IMR-90 (cell line): Measurements from ENCODE around the gene ARHGEF10L. TPM values are rescaled to one million over a fixed set of nuclear protein-coding genes. Genes with fewer than 3 reads are reported as not detected.

ENCODE experiments used
- ATAC-seq: fragments of 200-7000 bp; cut with Tn5 transposase; 2 replicates; pipeline ENCODE4 v1.9.1; 2020; ENCODE audit warnings: low read depth, mild to moderate bottlenecking, moderate library complexity
- BruUV-seq: library from RNA; stranded (reverse); fragments of 400-500 nt; replicated peaks from 2 replicates; lab custom pipeline; 2021; lab: Mats Ljungman, UMichigan
- CTCF ChIA-PET: fragments of 300-600 bp; formaldehyde crosslinking; extraction: SDS; loops from one replicate; lab custom pipeline; 2021; ENCODE audit warnings: antibody characterized with exemption; lab: Yijun Ruan, JAX
- POLR2A ChIA-PET: fragments of 300-600 bp; sonication (Branson Sonifier 250); formaldehyde crosslinking; loops from one replicate; lab custom pipeline; 2022; ENCODE audit warnings: antibody characterized with exemption; ENCODE audit not compliant: unreplicated experiment; lab: Charles Lee
- DNase-seq: peaks from one replicate; pipeline ENCODE4 v3.0.0; 2013
- H2AFZ ChIP-seq: replicated peaks from 2 replicates; pipeline ENCODE3; 2013; ENCODE audit warnings: low read length, mild to moderate bottlenecking; ENCODE audit not compliant: poor library complexity
- H2AK5ac ChIP-seq: 2 replicates; pipeline ENCODE4 v1.6.1; 2013; ENCODE audit warnings: low read depth, low read length, inconsistent platforms
- H2AK9ac ChIP-seq: replicated peaks from 2 replicates; pipeline ENCODE3; 2013; ENCODE audit warnings: mild to moderate bottlenecking, low read depth, low read length, moderate library complexity; ENCODE audit not compliant: poor library complexity
- H2BK120ac ChIP-seq: 2 replicates; pipeline ENCODE4 v1.6.1; 2013; ENCODE audit warnings: low read depth, low read length, inconsistent platforms
- H2BK15ac ChIP-seq: 3 replicates; pipeline ENCODE4 v1.6.1; 2013; ENCODE audit warnings: low read depth, low read length, inconsistent platforms
- H2BK20ac ChIP-seq: 2 replicates; pipeline ENCODE4 v1.6.1; 2013; ENCODE audit warnings: low read depth, mild to moderate bottlenecking, inconsistent platforms, low read length, moderate library complexity
- H2BK5ac ChIP-seq: 2 replicates; pipeline ENCODE4 v1.6.1; 2013; ENCODE audit warnings: mild to moderate bottlenecking, low read depth, low read length, inconsistent platforms; ENCODE audit not compliant: poor library complexity, severe bottlenecking
- H3K14ac ChIP-seq: replicated peaks from 2 replicates; pipeline ENCODE4 v1.6.1; 2013; ENCODE audit warnings: low read depth, low read length, inconsistent platforms
- H3K18ac ChIP-seq: 2 replicates; pipeline ENCODE4 v1.6.1; 2013; ENCODE audit warnings: low read depth, low read length, control low read depth
- H3K23ac ChIP-seq: 2 replicates; pipeline ENCODE4 v1.6.1; 2013; ENCODE audit warnings: low read depth, low read length, inconsistent platforms
- H3K27ac ChIP-seq: 2 replicates; pipeline ENCODE4 v1.5.1; 2013; ENCODE audit warnings: mild to moderate bottlenecking, control low read depth, low read length; ENCODE audit not compliant: insufficient read depth
- H3K27me3 ChIP-seq: 2 replicates; pipeline ENCODE4 v1.6.1; 2013; ENCODE audit warnings: low read length; ENCODE audit not compliant: control insufficient read depth, insufficient read depth
- H3K36me3 ChIP-seq: 2 replicates; pipeline ENCODE4 v1.6.1; 2013; ENCODE audit warnings: low read length, mixed read lengths; ENCODE audit not compliant: control insufficient read depth, insufficient read depth
- H3K4ac ChIP-seq: 2 replicates; pipeline ENCODE4 v1.6.1; 2013; ENCODE audit warnings: low read depth, low read length, inconsistent platforms
- H3K4me1 ChIP-seq: 2 replicates; pipeline ENCODE4 v1.6.1; 2013; ENCODE audit warnings: low read length, mixed read lengths; ENCODE audit not compliant: control insufficient read depth, insufficient read depth
- H3K4me2 ChIP-seq: 2 replicates; pipeline ENCODE4 v1.6.1; 2013; ENCODE audit warnings: low read depth, mild to moderate bottlenecking, control low read depth, low read length, moderate library complexity
- H3K4me3 ChIP-seq: 2 replicates; pipeline ENCODE4 v1.5.1; 2013; ENCODE audit warnings: low read depth, mild to moderate bottlenecking, control low read depth, low read length, moderate library complexity; ENCODE audit not compliant: insufficient read depth
- H3K56ac ChIP-seq: 2 replicates; pipeline ENCODE4 v1.6.1; 2013; ENCODE audit warnings: low read length, inconsistent platforms; ENCODE audit not compliant: insufficient read depth; ENCODE audit errors: extremely low read depth
- H3K79me1 ChIP-seq, 2 experiments: 2 replicates each; pipeline ENCODE4 v1.6.1; 2013; ENCODE audit warnings: low read length in 2 of 2, inconsistent platforms in 1 of 2, low read depth in 1 of 2
- H3K9ac ChIP-seq: 2 replicates; pipeline ENCODE4 v1.6.1; 2013; ENCODE audit warnings: low read depth, low read length, control low read depth
- H3K9me1 ChIP-seq: 2 replicates; pipeline ENCODE4 v1.6.1; 2013; ENCODE audit warnings: low read length, inconsistent platforms; ENCODE audit not compliant: insufficient read depth
- H3K9me3 ChIP-seq: 2 replicates; pipeline ENCODE4 v1.6.1; 2013; ENCODE audit warnings: low read length; ENCODE audit not compliant: control insufficient read depth, insufficient read depth
- H4K20me1 ChIP-seq: 2 replicates; pipeline ENCODE4 v1.6.1; 2013; ENCODE audit warnings: low read length, inconsistent platforms; ENCODE audit not compliant: insufficient read depth
- H4K5ac ChIP-seq: 2 replicates; pipeline ENCODE4 v1.6.1; 2013; ENCODE audit warnings: mild to moderate bottlenecking, low read depth, low read length, control low read depth
- H4K8ac ChIP-seq, 2 experiments: 2 replicates each; pipeline ENCODE4 v1.6.1; 2013; ENCODE audit warnings: low read depth in 2 of 2, low read length in 2 of 2, control low read depth in 1 of 2, inconsistent platforms in 1 of 2
- H4K91ac ChIP-seq: 2 replicates; pipeline ENCODE4 v1.6.1; 2013; ENCODE audit warnings: low read depth, low read length, inconsistent platforms; ENCODE audit not compliant: insufficient read depth
- BHLHE40 ChIP-seq: fragments of 150-350 bp; IDR thresholded peaks from 2 replicates; pipeline ENCODE4 v1.6.1; 2016; ENCODE audit warnings: mild to moderate bottlenecking, low read depth, low read length
- CEBPB ChIP-seq: IDR thresholded peaks from 2 replicates; pipeline ENCODE4 v1.6.1; 2012; ENCODE audit warnings: low read depth, low read length, improper control_type of control experiment
- CHD1 ChIP-seq: IDR thresholded peaks from 2 replicates; pipeline ENCODE4 v1.6.1; 2012; ENCODE audit warnings: low read depth, low read length, improper control_type of control experiment
- ELK1 ChIP-seq: fragments of 150-350 bp; IDR thresholded peaks from 2 replicates; pipeline ENCODE4 v1.6.1; 2016; ENCODE audit warnings: low read depth, mild to moderate bottlenecking, low read length, moderate library complexity, borderline replicate concordance
- MAFK ChIP-seq: IDR thresholded peaks from 2 replicates; pipeline ENCODE4 v1.6.1; 2012; ENCODE audit warnings: low read depth, low read length, improper control_type of control experiment
- MAZ ChIP-seq: IDR thresholded peaks from 2 replicates; pipeline ENCODE4 v1.6.1; 2012; ENCODE audit warnings: low read depth, mild to moderate bottlenecking, low read length, improper control_type of control experiment, moderate library complexity, borderline replicate concordance
- MXI1 ChIP-seq: IDR thresholded peaks from 2 replicates; pipeline ENCODE4 v1.6.1; 2012; ENCODE audit warnings: low read depth, mild to moderate bottlenecking, low read length, moderate library complexity, borderline replicate concordance
- NFE2L2 ChIP-seq: fragments of 150-350 bp; IDR thresholded peaks from 2 replicates; pipeline ENCODE4 v1.6.1; 2016; ENCODE audit warnings: low read depth, mild to moderate bottlenecking, low read length
- POLR2A ChIP-seq: IDR thresholded peaks from 2 replicates; pipeline ENCODE4 v1.6.1; 2012; ENCODE audit warnings: mild to moderate bottlenecking, low read depth, low read length
- RAD21 ChIP-seq: IDR thresholded peaks from 2 replicates; pipeline ENCODE4 v1.6.1; 2012; ENCODE audit warnings: low read length, improper control_type of control experiment
- RCOR1 ChIP-seq: IDR thresholded peaks from 2 replicates; pipeline ENCODE4 v1.6.1; 2012; ENCODE audit warnings: mild to moderate bottlenecking, low read length, improper control_type of control experiment; ENCODE audit not compliant: insufficient replicate concordance
- RFX5 ChIP-seq: IDR thresholded peaks from 2 replicates; pipeline ENCODE4 v1.8.0; 2012; ENCODE audit warnings: low read depth, mild to moderate bottlenecking, low read length, moderate library complexity
- SMC3 ChIP-seq: fragments of 150-350 bp; IDR thresholded peaks from 2 replicates; pipeline ENCODE4 v1.6.1; 2016; ENCODE audit warnings: low read depth, mild to moderate bottlenecking, antibody characterized with exemption, low read length, moderate library complexity
- WGBS, 2 experiments: methylation state at CpG; one replicate each; pipeline versions ENCODE4 v1.1.5 to v1.1.7; 2013; ENCODE audit warnings: missing lambda C conversion rate in 2 of 2; ENCODE audit not compliant: insufficient read length in 1 of 2; ENCODE audit errors: extremely low coverage in 2 of 2; 5-methylcytosine and 5-hydroxymethylcytosine counted together
- dilution Hi-C: fragments of 300-500 bp; cut with HindIII; formaldehyde crosslinking; loops from one replicate; pipeline ENCODE4 v1.14.3; 2018; ENCODE audit warnings: low sequenced_read_pairs; ENCODE audit not compliant: unreplicated experiment
- in situ Hi-C: fragments of 300-500 bp; cut with MboI; formaldehyde crosslinking; loops from 3 replicates; pipeline ENCODE4 v1.14.3; 2019; ENCODE audit warnings: low sequenced_read_pairs, inconsistent platforms, mixed read lengths
- intact Hi-C: fragments of 100-400 bp; cut with micrococcal nuclease; formaldehyde crosslinking; loops from 2 replicates; pipeline ENCODE4 v1.10.0; 2022
- polyA plus RNA-seq, 3 experiments: library from polyadenylated mRNA; depleted of rRNA; stranded (reverse); fragments of >200 nt; gene quantifications; 2 replicates each; pipeline ENCODE4 v1.2.3, GENCODE V29; 2012; ENCODE audit warnings: low replicate concordance in 1 of 3
- total RNA-seq: library from RNA; depleted of rRNA; stranded (reverse); fragments of >200 nt; gene quantifications from 2 replicates; pipeline ENCODE4 v1.2.3, GENCODE V29; 2012
- TF ChIP-seq, protein P1 (sequence below): conservative IDR thresholded peaks from 2 replicates; pipeline ENCODE4 v1.5.1; 2012; ENCODE audit warnings: mild to moderate bottlenecking, low read depth, low read length, improper control_type of control experiment
- TF ChIP-seq, protein P2 (sequence below): fragments of 150-350 bp; IDR thresholded peaks from 2 replicates; pipeline ENCODE4 v1.6.1; 2017; ENCODE audit warnings: mild to moderate bottlenecking, antibody characterized with exemption, low read length, low read depth

Gene ARHGEF10L
- total and polyA plus RNA-seq, 2 of the 4 experiments (the other 2 are of a cell fraction), result 4.8 to 12.4 TPM

DNA sequence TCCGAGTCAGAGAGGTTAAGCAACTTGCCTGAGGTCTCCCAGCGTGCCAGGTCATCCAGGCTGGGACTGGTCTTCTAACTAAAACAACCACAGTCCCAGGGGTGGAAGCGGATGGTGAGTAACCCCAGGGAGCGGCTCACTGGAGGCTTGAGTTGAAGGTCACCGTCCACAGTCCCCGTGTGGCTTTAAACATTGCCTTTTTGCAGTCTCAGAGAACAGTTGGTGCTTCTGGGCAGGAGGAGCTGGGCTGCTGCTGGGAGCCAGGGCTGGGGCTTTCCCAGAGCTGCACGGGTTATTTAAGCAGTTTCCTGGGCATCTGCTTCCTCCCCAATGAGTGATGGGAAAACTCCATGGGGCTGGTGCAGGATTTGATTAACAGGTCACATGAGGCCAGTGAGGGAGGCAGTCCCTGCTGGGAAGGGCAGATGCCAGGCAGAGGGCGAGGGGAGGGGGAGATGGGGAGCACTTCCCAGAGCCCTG lies 12.3 kb downstream of the ARHGEF10L start:
- Histone ChIP-seq H4K20me1 (peaks cover 13% of the 10 kb centered on the region), H2AK9ac (peak overlapping the region; percentile 33), H3K9ac (no peak overlapping the region), H3K18ac (no peak overlapping the region), H2BK5ac (no peak overlapping the region), H3K79me1 (peaks cover 26 to 77% of the 10 kb centered on the region in 2 experiments; a peak in 3 of 4 replicates), H3K27ac (no peak overlapping the region; the same call in 1 of the 2 replicates), H4K8ac (0 out of 4 replicates have a peak overlapping the region, but pooled peaks of 1 of the 2 experiments have one; percentile 37), H3K4me1 (peaks cover 20% of the 10 kb centered on the region), H3K27me3 (no peaks in the 10 kb centered on the region), H2BK120ac (peak overlapping the region; percentile 43; the same call in 1 of the 2 replicates), H3K4me3 (no peak overlapping the region), H3K23ac (no peak overlapping the region), H3K56ac (no peak overlapping the region), H2AFZ (peak overlapping the region; percentile 54), H3K4ac (peak overlapping the region; percentile 6; the same call in 1 of the 2 replicates), H2BK20ac (no peak overlapping the region; the same call in 1 of the 2 replicates), H3K4me2 (no peak overlapping the region), H3K36me3 (no peaks in the 10 kb centered on the region), H4K5ac (no peak overlapping the region), H3K9me1 (peaks cover 17% of the 10 kb centered on the region), H2AK5ac (peak overlapping the region; percentile 49), H3K14ac (peak overlapping the region; percentile 19; the same call in 1 of the 2 replicates), H4K91ac (peak overlapping the region; percentile 7; the same call in 1 of the 2 replicates), H2BK15ac (peak overlapping the region; percentile 12; the same call in 1 of the 3 replicates), H3K9me3 (no peaks in the 10 kb centered on the region)
- CTCF ChIA-PET, result interaction anchor here (1.0 kb wide), 1 partner anchor 55 kb away, joined by 4 read pairs; no protein-coding TSS in a partner anchor
- WGBS, 2 experiments, result 50% methylated on average over 2 of the region's 8 CpGs; no CpG with 5 or more reads in 1 of the 2 experiments
- intact Hi-C loops (no loop called here), in situ Hi-C loops (no loop called here), dilution Hi-C loops (no loop called here)
- BruUV-seq, result no TSS peak
- peak; percentile 65 for DNase-seq
- POLR2A ChIA-PET, result interaction anchor here (0.6 kb wide), 1 partner anchor 1564 kb away, joined by 4 read pairs; no protein-coding TSS in a partner anchor
- peak; percentile 73 for ATAC-seq
- TF ChIP-seq MAZ, result no peak; the same call in 1 of the 2 replicates
- no peak for TF ChIP-seq NFE2L2
- peak; percentile 50; the same call in 1 of the 2 replicates for TF ChIP-seq CEBPB
- no peak for TF ChIP-seq RCOR1
- no peak for TF ChIP-seq MXI1
- no peak for TF ChIP-seq RAD21
- no peak for TF ChIP-seq POLR2A
- no peak for TF ChIP-seq BHLHE40
- no peak for TF ChIP-seq CHD1
- TF ChIP-seq SMC3, result no peak
- TF ChIP-seq MAFK, result no peak
- TF ChIP-seq, protein P1, sequence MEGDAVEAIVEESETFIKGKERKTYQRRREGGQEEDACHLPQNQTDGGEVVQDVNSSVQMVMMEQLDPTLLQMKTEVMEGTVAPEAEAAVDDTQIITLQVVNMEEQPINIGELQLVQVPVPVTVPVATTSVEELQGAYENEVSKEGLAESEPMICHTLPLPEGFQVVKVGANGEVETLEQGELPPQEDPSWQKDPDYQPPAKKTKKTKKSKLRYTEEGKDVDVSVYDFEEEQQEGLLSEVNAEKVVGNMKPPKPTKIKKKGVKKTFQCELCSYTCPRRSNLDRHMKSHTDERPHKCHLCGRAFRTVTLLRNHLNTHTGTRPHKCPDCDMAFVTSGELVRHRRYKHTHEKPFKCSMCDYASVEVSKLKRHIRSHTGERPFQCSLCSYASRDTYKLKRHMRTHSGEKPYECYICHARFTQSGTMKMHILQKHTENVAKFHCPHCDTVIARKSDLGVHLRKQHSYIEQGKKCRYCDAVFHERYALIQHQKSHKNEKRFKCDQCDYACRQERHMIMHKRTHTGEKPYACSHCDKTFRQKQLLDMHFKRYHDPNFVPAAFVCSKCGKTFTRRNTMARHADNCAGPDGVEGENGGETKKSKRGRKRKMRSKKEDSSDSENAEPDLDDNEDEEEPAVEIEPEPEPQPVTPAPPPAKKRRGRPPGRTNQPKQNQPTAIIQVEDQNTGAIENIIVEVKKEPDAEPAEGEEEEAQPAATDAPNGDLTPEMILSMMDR, result no peak
- no peak for TF ChIP-seq ELK1
- no peak for TF ChIP-seq RFX5
- TF ChIP-seq, protein P2, sequence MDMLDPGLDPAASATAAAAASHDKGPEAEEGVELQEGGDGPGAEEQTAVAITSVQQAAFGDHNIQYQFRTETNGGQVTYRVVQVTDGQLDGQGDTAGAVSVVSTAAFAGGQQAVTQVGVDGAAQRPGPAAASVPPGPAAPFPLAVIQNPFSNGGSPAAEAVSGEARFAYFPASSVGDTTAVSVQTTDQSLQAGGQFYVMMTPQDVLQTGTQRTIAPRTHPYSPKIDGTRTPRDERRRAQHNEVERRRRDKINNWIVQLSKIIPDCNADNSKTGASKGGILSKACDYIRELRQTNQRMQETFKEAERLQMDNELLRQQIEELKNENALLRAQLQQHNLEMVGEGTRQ, result peak; percentile 36; the same call in 1 of the 2 replicates
